HEK293 (cell line): Measurements from ENCODE around the gene FTO.

ENCODE experiments used
- IKZF3 ChIP-seq: fragments of 450-650 bp; IDR thresholded peaks from 2 replicates; pipeline ENCODE4 v1.5.0; 2018; ENCODE audit warnings: missing biosample characterization, mild to moderate bottlenecking, missing genetic modification characterization, moderate library complexity
- KLF1 ChIP-seq: fragments of 450-650 bp; formaldehyde crosslinking; IDR thresholded peaks from 2 replicates; pipeline ENCODE4 v1.5.1; 2016; ENCODE audit warnings: missing biosample characterization, missing genetic modification characterization
- PRDM1 ChIP-seq: fragments of 450-650 bp; formaldehyde crosslinking; IDR thresholded peaks from 2 replicates; pipeline ENCODE4; 2016; ENCODE audit warnings: missing biosample characterization, missing genetic modification characterization
- REPIN1 ChIP-seq: fragments of 450-650 bp; formaldehyde crosslinking; IDR thresholded peaks from 2 replicates; pipeline ENCODE4 v1.5.1; 2017; ENCODE audit warnings: missing biosample characterization, missing genetic modification characterization, low read depth
- SCRT1 ChIP-seq: fragments of 450-650 bp; formaldehyde crosslinking; IDR thresholded peaks from 2 replicates; pipeline ENCODE4 v1.5.1; 2016; ENCODE audit warnings: missing biosample characterization, missing genetic modification characterization, borderline replicate concordance
- SP2 ChIP-seq: fragments of 450-650 bp; formaldehyde crosslinking; IDR thresholded peaks from 2 replicates; pipeline ENCODE4 v1.5.1; 2016; ENCODE audit warnings: missing biosample characterization, missing genetic modification characterization
- SP3 ChIP-seq: fragments of 450-650 bp; formaldehyde crosslinking; IDR thresholded peaks from 2 replicates; pipeline ENCODE4 v1.5.1; 2016; ENCODE audit warnings: missing biosample characterization, missing genetic modification characterization
- ZBTB21 ChIP-seq: fragments of 450-650 bp; formaldehyde crosslinking; IDR thresholded peaks from 2 replicates; pipeline ENCODE4 v1.5.1; 2017; ENCODE audit warnings: missing biosample characterization, missing genetic modification characterization
- ZBTB49 ChIP-seq: fragments of 450-650 bp; formaldehyde crosslinking; IDR thresholded peaks from 2 replicates; pipeline ENCODE4 v1.5.1; 2016; ENCODE audit warnings: missing biosample characterization, missing genetic modification characterization, low read depth
- ZFHX2 ChIP-seq: fragments of 450-650 bp; formaldehyde crosslinking; conservative IDR thresholded peaks from 2 replicates; pipeline ENCODE4 v1.5.1; 2016; ENCODE audit warnings: missing biosample characterization, missing genetic modification characterization
- ZNF10 ChIP-seq: fragments of 450-650 bp; formaldehyde crosslinking; IDR thresholded peaks from 2 replicates; pipeline ENCODE4 v1.5.1; 2017; ENCODE audit warnings: missing biosample characterization, missing genetic modification characterization
- ZNF175 ChIP-seq: fragments of 450-650 bp; formaldehyde crosslinking; IDR thresholded peaks from 2 replicates; pipeline ENCODE4 v1.5.1; 2016; ENCODE audit warnings: missing biosample characterization, missing genetic modification characterization
- ZNF266 ChIP-seq: fragments of 450-650 bp; formaldehyde crosslinking; IDR thresholded peaks from 2 replicates; pipeline ENCODE4 v1.5.1; 2016; ENCODE audit warnings: missing biosample characterization, missing genetic modification characterization, low read depth
- ZNF280C ChIP-seq: fragments of 450-650 bp; formaldehyde crosslinking; IDR thresholded peaks from 2 replicates; pipeline ENCODE4 v1.5.1; 2016; ENCODE audit warnings: missing biosample characterization, missing genetic modification characterization
- ZNF335 ChIP-seq: fragments of 450-650 bp; formaldehyde crosslinking; conservative IDR thresholded peaks from 2 replicates; pipeline ENCODE4 v1.5.1; 2016; ENCODE audit warnings: missing biosample characterization, missing genetic modification characterization
- ZNF510 ChIP-seq: fragments of 450-650 bp; formaldehyde crosslinking; IDR thresholded peaks from 2 replicates; pipeline ENCODE4 v1.5.1; 2018; ENCODE audit warnings: mild to moderate bottlenecking, missing genetic modification characterization, missing biosample characterization; ENCODE audit not compliant: insufficient replicate concordance
- ZNF530 ChIP-seq: fragments of 450-650 bp; formaldehyde crosslinking; IDR thresholded peaks from 2 replicates; pipeline ENCODE4 v1.5.1; 2016; ENCODE audit warnings: low read depth, missing biosample characterization, missing genetic modification characterization
- ZNF544 ChIP-seq: fragments of 450-650 bp; formaldehyde crosslinking; IDR thresholded peaks from 2 replicates; pipeline ENCODE4 v1.5.0; 2017; ENCODE audit warnings: missing biosample characterization, missing genetic modification characterization
- ZNF555 ChIP-seq: fragments of 450-650 bp; formaldehyde crosslinking; conservative IDR thresholded peaks from 2 replicates; pipeline ENCODE4 v1.5.1; 2017; ENCODE audit warnings: missing biosample characterization, mild to moderate bottlenecking, missing genetic modification characterization, inconsistent platforms
- ZNF624 ChIP-seq: fragments of 450-650 bp; formaldehyde crosslinking; IDR thresholded peaks from 2 replicates; pipeline ENCODE4 v1.5.1; 2017; ENCODE audit warnings: missing biosample characterization, missing genetic modification characterization
- ZNF626 ChIP-seq: fragments of 450-650 bp; sonication (Bioruptor Pico); formaldehyde crosslinking; IDR thresholded peaks from 2 replicates; pipeline ENCODE4 v1.5.1; 2018; ENCODE audit warnings: missing biosample characterization, missing genetic modification characterization, inconsistent platforms
- ZNF658 ChIP-seq: fragments of 450-650 bp; formaldehyde crosslinking; IDR thresholded peaks from 2 replicates; pipeline ENCODE4; 2016; ENCODE audit warnings: missing biosample characterization, missing genetic modification characterization
- ZNF768 ChIP-seq: fragments of 450-650 bp; formaldehyde crosslinking; IDR thresholded peaks from 2 replicates; pipeline ENCODE4 v1.5.1; 2018; ENCODE audit warnings: missing biosample characterization, mild to moderate bottlenecking, missing genetic modification characterization
- ZNF843 ChIP-seq: fragments of 450-650 bp; formaldehyde crosslinking; IDR thresholded peaks from 2 replicates; pipeline ENCODE4 v1.5.1; 2016; ENCODE audit warnings: missing biosample characterization, missing genetic modification characterization
- TF ChIP-seq, protein P1 (sequence below): fragments of 450-650 bp; formaldehyde crosslinking; IDR thresholded peaks from 2 replicates; pipeline ENCODE4 v1.5.1; 2016; ENCODE audit warnings: missing biosample characterization, missing genetic modification characterization, borderline replicate concordance
- TF ChIP-seq, protein P2 (sequence below): fragments of 450-650 bp; formaldehyde crosslinking; IDR thresholded peaks from 2 replicates; pipeline ENCODE4 v1.5.1; 2017; ENCODE audit warnings: missing biosample characterization, mild to moderate bottlenecking, missing genetic modification characterization, moderate library complexity
- TF ChIP-seq, protein P3 (sequence below): fragments of 450-650 bp; formaldehyde crosslinking; IDR thresholded peaks from 2 replicates; pipeline ENCODE4 v1.5.1; 2016; ENCODE audit warnings: missing biosample characterization, missing genetic modification characterization
- TF ChIP-seq, protein P4 (sequence below): fragments of 450-650 bp; formaldehyde crosslinking; IDR thresholded peaks from 2 replicates; pipeline ENCODE4 v1.5.1; 2016; ENCODE audit warnings: missing biosample characterization, missing genetic modification characterization

The FTO gene

DNA sequence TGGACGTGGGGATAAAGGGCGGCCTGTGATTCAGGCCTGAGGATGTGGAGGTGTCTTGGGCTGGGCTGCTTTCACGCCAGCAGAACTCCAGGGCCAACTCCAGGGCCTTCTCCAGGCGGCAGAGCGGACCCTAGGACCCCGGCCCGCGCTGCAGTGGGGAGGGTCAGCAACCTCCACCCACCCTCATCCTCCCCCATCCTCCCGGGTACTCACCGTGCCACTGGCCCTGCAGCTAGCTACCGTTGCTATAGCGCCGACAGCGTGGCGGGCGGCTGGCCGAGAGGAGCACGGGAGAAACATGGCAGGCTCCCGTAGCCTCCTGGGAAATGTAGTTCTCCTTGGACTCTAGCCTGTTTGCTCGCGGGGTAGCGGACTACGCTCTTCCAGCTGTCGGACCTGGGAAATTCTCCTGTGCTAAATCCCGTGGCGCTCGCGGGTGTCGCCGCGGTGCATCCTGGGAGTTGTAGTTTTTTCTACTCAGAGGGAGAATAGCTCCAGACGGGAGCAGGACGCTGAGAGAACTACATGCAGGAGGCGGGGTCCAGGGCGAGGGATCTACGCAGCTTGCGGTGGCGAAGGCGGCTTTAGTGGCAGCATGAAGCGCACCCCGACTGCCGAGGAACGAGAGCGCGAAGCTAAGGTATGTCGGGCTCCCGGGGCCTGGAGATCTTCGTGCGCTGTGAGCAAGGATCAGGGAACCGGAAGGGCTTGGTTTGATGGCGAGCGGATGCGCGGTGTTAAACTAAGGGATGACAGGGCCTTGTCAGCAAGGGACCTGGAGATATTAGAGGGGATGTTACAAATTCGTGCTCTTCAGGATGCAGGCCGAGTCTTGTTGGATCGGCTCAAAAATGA lies at the start of gene FTO, which contains the start of gene RPGRIP1L (continued):
- TF ChIP-seq, protein P1, sequence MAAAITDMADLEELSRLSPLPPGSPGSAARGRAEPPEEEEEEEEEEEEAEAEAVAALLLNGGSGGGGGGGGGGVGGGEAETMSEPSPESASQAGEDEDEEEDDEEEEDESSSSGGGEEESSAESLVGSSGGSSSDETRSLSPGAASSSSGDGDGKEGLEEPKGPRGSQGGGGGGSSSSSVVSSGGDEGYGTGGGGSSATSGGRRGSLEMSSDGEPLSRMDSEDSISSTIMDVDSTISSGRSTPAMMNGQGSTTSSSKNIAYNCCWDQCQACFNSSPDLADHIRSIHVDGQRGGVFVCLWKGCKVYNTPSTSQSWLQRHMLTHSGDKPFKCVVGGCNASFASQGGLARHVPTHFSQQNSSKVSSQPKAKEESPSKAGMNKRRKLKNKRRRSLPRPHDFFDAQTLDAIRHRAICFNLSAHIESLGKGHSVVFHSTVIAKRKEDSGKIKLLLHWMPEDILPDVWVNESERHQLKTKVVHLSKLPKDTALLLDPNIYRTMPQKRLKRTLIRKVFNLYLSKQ (tag by site-specific recombination) = no peak
- peak; percentile 94 for TF ChIP-seq IKZF3 (tag by site-specific recombination)
- TF ChIP-seq SP2 (tag by site-specific recombination) = peak; percentile 37
- no peak for TF ChIP-seq ZNF266 (tag by site-specific recombination)
- no peak for TF ChIP-seq SCRT1 (tag by site-specific recombination)
- TF ChIP-seq, protein P2, sequence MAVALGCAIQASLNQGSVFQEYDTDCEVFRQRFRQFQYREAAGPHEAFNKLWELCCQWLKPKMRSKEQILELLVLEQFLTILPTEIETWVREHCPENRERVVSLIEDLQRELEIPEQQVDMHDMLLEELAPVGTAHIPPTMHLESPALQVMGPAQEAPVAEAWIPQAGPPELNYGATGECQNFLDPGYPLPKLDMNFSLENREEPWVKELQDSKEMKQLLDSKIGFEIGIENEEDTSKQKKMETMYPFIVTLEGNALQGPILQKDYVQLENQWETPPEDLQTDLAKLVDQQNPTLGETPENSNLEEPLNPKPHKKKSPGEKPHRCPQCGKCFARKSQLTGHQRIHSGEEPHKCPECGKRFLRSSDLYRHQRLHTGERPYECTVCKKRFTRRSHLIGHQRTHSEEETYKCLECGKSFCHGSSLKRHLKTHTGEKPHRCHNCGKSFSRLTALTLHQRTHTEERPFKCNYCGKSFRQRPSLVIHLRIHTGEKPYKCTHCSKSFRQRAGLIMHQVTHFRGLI (tag by site-specific recombination) = no peak
- no peak for TF ChIP-seq ZNF624 (tag by site-specific recombination)
- no peak for TF ChIP-seq PRDM1
- TF ChIP-seq, protein P3, sequence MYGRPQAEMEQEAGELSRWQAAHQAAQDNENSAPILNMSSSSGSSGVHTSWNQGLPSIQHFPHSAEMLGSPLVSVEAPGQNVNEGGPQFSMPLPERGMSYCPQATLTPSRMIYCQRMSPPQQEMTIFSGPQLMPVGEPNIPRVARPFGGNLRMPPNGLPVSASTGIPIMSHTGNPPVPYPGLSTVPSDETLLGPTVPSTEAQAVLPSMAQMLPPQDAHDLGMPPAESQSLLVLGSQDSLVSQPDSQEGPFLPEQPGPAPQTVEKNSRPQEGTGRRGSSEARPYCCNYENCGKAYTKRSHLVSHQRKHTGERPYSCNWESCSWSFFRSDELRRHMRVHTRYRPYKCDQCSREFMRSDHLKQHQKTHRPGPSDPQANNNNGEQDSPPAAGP (tag by site-specific recombination) = 0 out of 2 replicates have a peak, but pooled peaks have one; percentile 11
- no peak for TF ChIP-seq ZNF555 (tag by site-specific recombination)
- no peak for TF ChIP-seq ZBTB21
- peak; percentile 51; the same call in 1 of the 2 replicates for TF ChIP-seq ZFHX2 (tag by site-specific recombination)
- TF ChIP-seq SP3 (tag by site-specific recombination) = peak; percentile 72
- TF ChIP-seq ZNF843 (tag by site-specific recombination) = peak; percentile 12; the same call in 1 of the 2 replicates
- no peak for TF ChIP-seq ZNF768 (tag by site-specific recombination)
- no peak for TF ChIP-seq ZNF510 (tag by site-specific recombination)
- TF ChIP-seq, protein P4, sequence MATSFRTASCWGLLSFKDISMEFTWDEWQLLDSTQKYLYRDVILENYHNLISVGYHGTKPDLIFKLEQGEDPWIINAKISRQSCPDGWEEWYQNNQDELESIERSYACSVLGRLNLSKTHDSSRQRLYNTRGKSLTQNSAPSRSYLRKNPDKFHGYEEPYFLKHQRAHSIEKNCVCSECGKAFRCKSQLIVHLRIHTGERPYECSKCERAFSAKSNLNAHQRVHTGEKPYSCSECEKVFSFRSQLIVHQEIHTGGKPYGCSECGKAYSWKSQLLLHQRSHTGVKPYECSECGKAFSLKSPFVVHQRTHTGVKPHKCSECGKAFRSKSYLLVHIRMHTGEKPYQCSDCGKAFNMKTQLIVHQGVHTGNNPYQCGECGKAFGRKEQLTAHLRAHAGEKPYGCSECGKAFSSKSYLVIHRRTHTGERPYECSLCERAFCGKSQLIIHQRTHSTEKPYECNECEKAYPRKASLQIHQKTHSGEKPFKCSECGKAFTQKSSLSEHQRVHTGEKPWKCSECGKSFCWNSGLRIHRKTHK (tag by site-specific recombination) = no peak
- TF ChIP-seq ZNF544 (tag by site-specific recombination) = no peak
- TF ChIP-seq KLF1 (tag by site-specific recombination) = no peak; the same call in 1 of the 2 replicates
- TF ChIP-seq ZNF10 (tag by site-specific recombination) = no peak; the same call in 1 of the 2 replicates
- no peak for TF ChIP-seq ZBTB49 (tag by site-specific recombination)
- no peak for TF ChIP-seq ZNF530 (tag by site-specific recombination)
- TF ChIP-seq ZNF280C (tag by site-specific recombination) = no peak
- no peak for TF ChIP-seq ZNF626 (tag by site-specific recombination)
- TF ChIP-seq ZNF175 = no peak
- TF ChIP-seq ZNF335 (tag by site-specific recombination) = peak; percentile 95
- no peak for TF ChIP-seq REPIN1 (tag by site-specific recombination)
- TF ChIP-seq ZNF658 (tag by site-specific recombination) = no peak
